ENCODE data around the gene PIKFYVE.

DNA sequence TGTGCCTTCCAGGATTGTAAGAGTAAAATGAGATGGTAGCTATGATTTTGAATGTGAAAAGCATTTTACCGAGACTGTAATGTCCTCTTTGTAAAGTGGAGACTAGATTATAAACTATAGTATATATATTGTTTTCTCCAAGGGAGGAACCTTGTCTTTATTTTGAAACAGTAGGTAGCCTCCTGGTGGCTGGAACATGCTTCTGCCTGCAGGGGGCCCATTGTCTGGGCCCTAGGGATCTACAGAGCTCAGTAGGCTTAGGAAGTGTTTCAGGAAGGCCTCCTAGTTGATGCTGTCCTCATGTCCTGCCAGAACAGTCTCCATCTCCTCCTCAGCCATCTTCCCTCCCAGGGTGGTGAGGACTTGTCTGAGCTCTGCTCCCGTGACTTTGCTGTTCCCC, 3.0 kb downstream of the PIKFYVE start:
- no peak for TF ChIP-seq L3MBTL2 (conservative IDR thresholded peaks at IDR 0.05)
- no peak for TF ChIP-seq LEF1 (IDR thresholded peaks at IDR 0.05; ENCODE audit: borderline replicate concordance)

Data from HEK293T (cell line).